Kidney epithelial cell (primary cell): ENCODE results near the gene ADAP1. TPM values are rescaled to one million over a fixed set of nuclear protein-coding genes. Genes with fewer than 3 reads are reported as not detected.

Source experiments
- DNase-seq: peaks from one replicate; pipeline ENCODE4 v3.0.0-alpha.2; 2010; ENCODE audit warnings: low read depth
- H3K27me3 ChIP-seq: 2 replicates; pipeline ENCODE4 v1.6.0; 2011; ENCODE audit warnings: low read length; ENCODE audit not compliant: control insufficient read depth, insufficient read depth
- H3K36me3 ChIP-seq: 2 replicates; pipeline ENCODE4 v1.5.1; 2011; ENCODE audit warnings: low read length; ENCODE audit not compliant: control insufficient read depth, insufficient read depth
- H3K4me3 ChIP-seq: 2 replicates; pipeline ENCODE4 v1.5.1; 2011; ENCODE audit warnings: low read depth, mild to moderate bottlenecking, control low read depth, low read length
- CTCF ChIP-seq: IDR thresholded peaks from 2 replicates; pipeline ENCODE4 v1.5.1; 2011; ENCODE audit warnings: mild to moderate bottlenecking, moderate library complexity, low read length, control low read depth, inconsistent platforms; ENCODE audit not compliant: insufficient read depth, poor library complexity, severe bottlenecking
- total RNA-seq: library from RNA; depleted of rRNA; stranded (reverse); fragments of >200 nt; gene quantifications from 2 replicates; pipeline ENCODE4 v1.2.3, GENCODE V29; 2015

The ADAP1 gene
- total RNA-seq, 1 donor from 2014 or later: 14.3 TPM

- TF ChIP-seq CTCF: no peak
- Histone ChIP-seq H3K36me3 (no peaks in the 10 kb centered on the region), H3K27me3 (peaks cover 34% of the 10 kb centered on the region), H3K4me3 (no peak overlapping the region)
- no peak for DNase-seq
Observed at GRCh38 chr7:908159-908581, 46.3 kb downstream of the ADAP1 start.

- no peak for DNase-seq
- no peak for TF ChIP-seq CTCF
- peaks cover 41% of the 10 kb centered on the region for H3K27me3 ChIP-seq
- no peaks in the 10 kb centered on the region for H3K36me3 ChIP-seq
- no peak overlapping the region for H3K4me3 ChIP-seq
Observed at GRCh38 chr7:907158-907980, 47.1 kb downstream of the ADAP1 start.

GRCh38 chr7:906776-907157, 47.7 kb downstream of the ADAP1 start:
- Histone ChIP-seq H3K36me3 (no peaks in the 10 kb centered on the region), H3K27me3 (peaks cover 41% of the 10 kb centered on the region), H3K4me3 (no peak overlapping the region)
- no peak for DNase-seq
- TF ChIP-seq CTCF: no peak

DNA sequence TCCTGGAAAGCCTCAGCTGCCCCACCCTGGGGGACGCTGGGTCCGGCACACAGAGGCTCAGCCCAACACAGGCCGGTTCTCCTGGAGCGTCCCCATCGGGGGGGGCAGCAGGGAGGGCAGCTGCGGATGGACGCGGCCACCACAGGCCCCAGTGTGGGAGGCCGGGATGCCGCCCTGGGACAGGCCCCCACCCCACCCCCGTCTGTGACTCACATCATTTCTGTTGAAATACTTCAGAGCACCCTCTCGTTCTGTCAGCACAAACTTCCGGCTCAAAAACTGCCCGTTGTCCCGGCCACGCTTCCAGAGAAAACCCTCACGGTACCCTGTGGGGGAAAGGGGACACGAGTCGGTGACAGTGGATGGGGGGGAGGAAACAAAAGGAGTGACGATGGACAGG, 49.6 kb downstream of the ADAP1 start:
- DNase-seq: no peak
- peaks cover 32% of the 10 kb centered on the region for H3K27me3 ChIP-seq
- no peak for TF ChIP-seq CTCF
- H3K4me3 ChIP-seq: no peak overlapping the region
- no peaks in the 10 kb centered on the region for H3K36me3 ChIP-seq

DNA sequence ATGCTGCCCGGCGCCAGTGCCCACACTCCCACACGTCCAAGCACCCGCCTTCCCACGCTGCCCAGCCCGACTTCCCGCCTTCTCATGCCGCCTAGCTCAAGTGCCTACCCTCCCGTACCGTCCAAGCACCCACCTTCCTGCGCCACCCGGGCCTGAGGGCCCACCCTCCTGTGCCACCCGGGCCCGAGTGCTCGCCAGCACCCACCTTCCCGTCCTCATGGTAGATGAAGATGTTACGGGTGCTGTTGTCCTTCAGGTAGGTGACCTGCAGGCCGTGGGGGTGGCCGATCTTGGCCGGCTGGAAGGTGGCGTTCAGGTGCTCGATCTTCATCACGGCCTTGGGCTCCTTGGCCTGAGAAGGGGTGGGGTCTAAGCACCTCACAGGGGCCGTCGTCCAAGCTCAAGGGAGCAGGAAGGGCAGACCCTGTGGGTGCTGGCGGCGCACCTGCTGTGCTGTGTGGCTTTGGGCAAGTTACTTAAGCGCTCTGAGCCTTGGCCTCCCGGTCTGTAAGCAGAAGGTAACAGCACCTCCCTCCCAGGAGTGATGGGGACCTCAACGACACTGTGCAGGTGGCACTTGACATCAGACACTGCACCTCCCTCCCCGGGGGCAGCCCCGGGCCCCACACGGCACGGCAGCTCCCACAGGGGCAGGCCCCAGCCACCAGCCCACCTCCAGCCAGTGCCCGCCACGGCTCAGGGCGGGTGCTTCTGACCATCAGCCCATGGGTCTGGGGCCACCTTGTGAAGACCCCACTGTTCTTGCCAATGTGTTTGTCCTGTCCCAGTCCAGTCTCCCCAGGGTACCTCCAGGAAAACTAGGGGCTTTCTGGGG, 50.3 kb downstream of the ADAP1 start:
- no peaks in the 10 kb centered on the region for H3K36me3 ChIP-seq
- no peak for DNase-seq
- H3K27me3 ChIP-seq: peaks cover 27% of the 10 kb centered on the region
- H3K4me3 ChIP-seq: no peak overlapping the region
- TF ChIP-seq CTCF: no peak
